SK-N-SH (cell line): ENCODE results near the gene SLC25A17. TPM values are rescaled to one million over a fixed set of nuclear protein-coding genes. Genes with fewer than 3 reads are reported as not detected.

Experiments used
- CTCF ChIA-PET: fragments of 300-600, 350-600 bp; formaldehyde crosslinking; extraction: SDS; loops from one replicate; lab custom pipeline; 2021; lab: Yijun Ruan, JAX
- POLR2A ChIA-PET: fragments of 350-600 bp; sonication (Branson Sonifier 250); formaldehyde crosslinking; extraction: SDS; loops from one replicate; lab custom pipeline; 2020; ENCODE audit warnings: antibody characterized with exemption, inconsistent platforms; lab: Yijun Ruan, JAX
- DNase-seq: peaks from one replicate; pipeline ENCODE4 v3.0.0; 2012
- H2AFZ ChIP-seq: fragments of 200-600 bp; sonication (generic); 2 replicates; pipeline ENCODE4 v1.8.1; 2016; ENCODE audit warnings: antibody characterized with exemption, mild to moderate bottlenecking, low read depth
- H3F3A ChIP-seq: fragments of 200-600 bp; sonication (generic); replicated peaks from 2 replicates; pipeline ENCODE3; 2016; ENCODE audit warnings: antibody characterized with exemption, mild to moderate bottlenecking; ENCODE audit not compliant: insufficient read depth
- H3K27ac ChIP-seq, 2 experiments: fragments of 200-500 bp in 1 of 2; fragments of 200-600 bp in 1 of 2; sonication (Bioruptor generic) in 1 of 2; sonication (generic), shearing (Covaris generic) in 1 of 2; 2 replicates each; pipeline versions ENCODE4 v1.5.1 to v1.6.1; 2014 to 2016; ENCODE audit warnings: low read depth in 2 of 2, inconsistent platforms in 1 of 2, low read length in 1 of 2, mild to moderate bottlenecking in 1 of 2, mixed read lengths in 1 of 2
- H3K27me3 ChIP-seq: fragments of 200-600 bp; sonication (generic), shearing (Covaris generic); 2 replicates; pipeline ENCODE4 v1.6.1; 2016; ENCODE audit warnings: mixed run types; ENCODE audit not compliant: insufficient read depth
- H3K36me3 ChIP-seq, 2 experiments: fragments of 200-500 bp in 1 of 2; fragments of 200-600 bp in 1 of 2; sonication (Bioruptor generic) in 1 of 2; sonication (generic) in 1 of 2; replicated peaks in 1 of 2; 2 replicates each; pipeline versions ENCODE3 to v1.5.1; 2014 to 2016; ENCODE audit warnings: low read length in 1 of 2, mild to moderate bottlenecking in 1 of 2; ENCODE audit not compliant: insufficient read depth in 2 of 2, control insufficient read depth in 1 of 2
- H3K4me1 ChIP-seq, 2 experiments: fragments of 200-500 bp in 1 of 2; fragments of 200-600 bp in 1 of 2; sonication (Bioruptor generic) in 1 of 2; sonication (generic), shearing (Covaris generic) in 1 of 2; 2 replicates each; pipeline versions ENCODE4 v1.5.1 to v1.6.1; 2014 to 2016; ENCODE audit warnings: low read depth in 1 of 2, low read length in 1 of 2, mixed run types in 1 of 2; ENCODE audit not compliant: insufficient read depth in 2 of 2, control insufficient read depth in 1 of 2
- H3K4me2 ChIP-seq: fragments of 200-600 bp; sonication (generic), shearing (Covaris generic); 2 replicates; pipeline ENCODE4 v1.6.1; 2017; ENCODE audit warnings: mixed run types
- H3K4me3 ChIP-seq, 2 experiments: fragments of 200-500 bp in 1 of 2; fragments of 200-600 bp in 1 of 2; sonication (Bioruptor generic) in 1 of 2; sonication (generic), shearing (Covaris generic) in 1 of 2; 2 replicates each; pipeline versions ENCODE4 v1.5.1 to v1.8.1; 2014 to 2016; ENCODE audit warnings: low read depth in 2 of 2, inconsistent platforms in 1 of 2, low read length in 1 of 2, mild to moderate bottlenecking in 1 of 2, mixed read lengths in 1 of 2, moderate library complexity in 1 of 2
- H3K79me2 ChIP-seq: fragments of 200-600 bp; sonication (generic); 2 replicates; pipeline ENCODE4 v1.8.1; 2017; ENCODE audit warnings: mild to moderate bottlenecking; ENCODE audit not compliant: insufficient read depth
- H3K9ac ChIP-seq: fragments of 200-600 bp; sonication (generic); 2 replicates; pipeline ENCODE4 v1.6.1; 2017; ENCODE audit warnings: mixed run types
- H3K9me2 ChIP-seq: fragments of 200-600 bp; sonication (generic); 2 replicates; pipeline ENCODE4 v1.6.1; 2017; ENCODE audit warnings: mixed run types
- H3K9me3 ChIP-seq: fragments of 200-600 bp; sonication (generic); 2 replicates; pipeline ENCODE4 v1.6.1; 2017; ENCODE audit warnings: mixed run types, mild to moderate bottlenecking, moderate library complexity
- H4K20me1 ChIP-seq: fragments of 200-600 bp; sonication (generic); 2 replicates; pipeline ENCODE4 v1.6.1; 2017; ENCODE audit warnings: mild to moderate bottlenecking, mixed run types; ENCODE audit not compliant: insufficient read depth
- CHD2 ChIP-seq: fragments of 150-350 bp; IDR thresholded peaks from 2 replicates; pipeline ENCODE4 v1.6.1; 2018; ENCODE audit warnings: low read length; ENCODE audit not compliant: partially characterized antibody
- CTCF ChIP-seq: fragments of 200-600 bp; sonication (generic); IDR thresholded peaks from 2 replicates; pipeline ENCODE4 v1.6.1; 2017; ENCODE audit warnings: antibody characterized with exemption, mild to moderate bottlenecking, moderate library complexity
- ELF1 ChIP-seq: IDR thresholded peaks from 2 replicates; pipeline ENCODE4 v1.4.0; 2012
- EP300 ChIP-seq, 2 experiments: IDR thresholded peaks; 2 replicates each; pipeline versions ENCODE4 v1.4.0 to v1.6.1; 2012; ENCODE audit warnings: borderline replicate concordance in 1 of 2, low read depth in 1 of 2, low read length in 1 of 2
- EZH2phosphoT487 ChIP-seq: fragments of 200-600 bp; sonication (generic); IDR thresholded peaks from 2 replicates; pipeline ENCODE4 v1.6.1; 2017; ENCODE audit warnings: low read depth, mixed run types, mild to moderate bottlenecking, antibody characterized with exemption, moderate library complexity, borderline replicate concordance
- FOSL2 ChIP-seq: IDR thresholded peaks from 2 replicates; pipeline ENCODE4 v1.4.0; 2012; ENCODE audit warnings: low read depth, mild to moderate bottlenecking, moderate library complexity, borderline replicate concordance
- GATA2 ChIP-seq: sonication (generic); formaldehyde crosslinking; IDR thresholded peaks from 2 replicates; pipeline ENCODE4 v1.5.0; 2020; ENCODE audit warnings: mild to moderate bottlenecking, missing genetic modification reagents
- JUND ChIP-seq: IDR thresholded peaks from 2 replicates; pipeline ENCODE4 v1.4.0; 2012
- MXI1 ChIP-seq: IDR thresholded peaks from 2 replicates; pipeline ENCODE4 v1.6.1; 2012; ENCODE audit warnings: mild to moderate bottlenecking, low read depth, low read length, improper control_type of control experiment
- POLR2AphosphoS5 ChIP-seq: IDR thresholded peaks from 2 replicates; pipeline ENCODE4 v1.6.1; 2012; ENCODE audit warnings: low read depth, low read length
- RFX5 ChIP-seq: IDR thresholded peaks from 2 replicates; pipeline ENCODE4 v1.6.1; 2012; ENCODE audit warnings: mild to moderate bottlenecking, improper control_type of control experiment, low read length
- RXRA ChIP-seq: IDR thresholded peaks from 2 replicates; pipeline ENCODE4 v1.4.0; 2012; ENCODE audit warnings: low read depth, mild to moderate bottlenecking, borderline replicate concordance
- SMC3 ChIP-seq: IDR thresholded peaks from 2 replicates; pipeline ENCODE4 v1.6.1; 2012; ENCODE audit warnings: low read depth, low read length, improper control_type of control experiment
- TAF1 ChIP-seq: IDR thresholded peaks from 2 replicates; pipeline ENCODE4 v1.6.1; 2012; ENCODE audit warnings: low read depth, mild to moderate bottlenecking, low read length, moderate library complexity, borderline replicate concordance
- TCF12 ChIP-seq: IDR thresholded peaks from 2 replicates; pipeline ENCODE4 v1.4.0; 2012
- TEAD4 ChIP-seq: IDR thresholded peaks from 2 replicates; pipeline ENCODE4 v1.4.0; 2012; ENCODE audit warnings: mild to moderate bottlenecking, borderline replicate concordance; ENCODE audit not compliant: insufficient read depth
- USF1 ChIP-seq: IDR thresholded peaks from 2 replicates; pipeline ENCODE4 v1.4.0; 2012; ENCODE audit warnings: low read depth, borderline replicate concordance
- USF2 ChIP-seq: fragments of 150-350 bp; IDR thresholded peaks from 2 replicates; pipeline ENCODE4 v1.6.1; 2017; ENCODE audit warnings: antibody characterized with exemption, low read length, low read depth, borderline replicate concordance
- WGBS: methylation state at CpG from one replicate; pipeline ENCODE4 v1.1.6; 2017; ENCODE audit warnings: low lambda C conversion rate; 5-methylcytosine and 5-hydroxymethylcytosine counted together
- polyA plus RNA-seq, 3 experiments: library from polyadenylated mRNA; depleted of rRNA; stranded (reverse); fragments of >200 nt; gene quantifications; 2 replicates each; pipeline ENCODE4 v1.2.3, GENCODE V29; 2012
- TF ChIP-seq, protein P1 (sequence below): IDR thresholded peaks from 2 replicates; pipeline ENCODE4; 2012

Gene SLC25A17
- polyA plus RNA-seq, 1 of the 3 experiments (the other 2 are of a cell fraction) = 11.1 TPM

- no peaks in the 10 kb centered on the region for H3K4me1 ChIP-seq
- no peak overlapping the region for H3K4me2 ChIP-seq
- WGBS = 78% methylated on average over 6 of the region's 6 CpGs
- no peak overlapping the region for H2AFZ ChIP-seq
- no peaks in the 10 kb centered on the region for H3K9me2 ChIP-seq
- H3K4me3 ChIP-seq = no peak overlapping the region
- POLR2A ChIA-PET = no interaction called here
- CTCF ChIA-PET = no interaction called here
- peaks cover 42% of the 10 kb centered on the region for H3K79me2 ChIP-seq
- no peaks in the 10 kb centered on the region for H3K36me3 ChIP-seq
- no peaks in the 10 kb centered on the region for H3K9me3 ChIP-seq
- no peaks in the 10 kb centered on the region for H3K27me3 ChIP-seq
- TF ChIP-seq, protein P1, sequence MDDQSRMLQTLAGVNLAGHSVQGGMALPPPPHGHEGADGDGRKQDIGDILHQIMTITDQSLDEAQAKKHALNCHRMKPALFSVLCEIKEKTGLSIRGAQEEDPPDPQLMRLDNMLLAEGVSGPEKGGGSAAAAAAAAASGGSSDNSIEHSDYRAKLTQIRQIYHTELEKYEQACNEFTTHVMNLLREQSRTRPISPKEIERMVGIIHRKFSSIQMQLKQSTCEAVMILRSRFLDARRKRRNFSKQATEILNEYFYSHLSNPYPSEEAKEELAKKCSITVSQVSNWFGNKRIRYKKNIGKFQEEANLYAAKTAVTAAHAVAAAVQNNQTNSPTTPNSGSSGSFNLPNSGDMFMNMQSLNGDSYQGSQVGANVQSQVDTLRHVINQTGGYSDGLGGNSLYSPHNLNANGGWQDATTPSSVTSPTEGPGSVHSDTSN = no peak
- no peak for TF ChIP-seq EZH2phosphoT487
- no peak for TF ChIP-seq GATA2
- no peak for TF ChIP-seq EP300 (IDR thresholded peaks at IDR 0.05; ENCODE audit: borderline replicate concordance in 1 of 2, low read depth in 1 of 2, low read length in 1 of 2)
- TF ChIP-seq RXRA = no peak
- no peak for TF ChIP-seq MXI1
- TF ChIP-seq POLR2AphosphoS5 = no peak
- no peak for TF ChIP-seq USF1
- no peak for TF ChIP-seq CTCF
- no peak for TF ChIP-seq TCF12
- TF ChIP-seq ELF1 = no peak
- TF ChIP-seq USF2 = no peak
- TF ChIP-seq SMC3 = no peak
- TF ChIP-seq FOSL2 = no peak
- TF ChIP-seq TAF1 = no peak
- no peak for TF ChIP-seq CHD2
- TF ChIP-seq RFX5 = no peak
- TF ChIP-seq TEAD4 = no peak
- no peak for TF ChIP-seq JUND
- H3F3A ChIP-seq = no peaks in the 10 kb centered on the region
- H4K20me1 ChIP-seq = no peaks in the 10 kb centered on the region
- no peak overlapping the region for H3K9ac ChIP-seq
- no peak for DNase-seq
- H3K27ac ChIP-seq = no peak overlapping the region
Observed at GRCh38 chr22:40808018-40808841, 10.9 kb downstream of the SLC25A17 start.
